Measurements from ENCODE around the gene OR2V1. TPM values are rescaled to one million over a fixed set of nuclear protein-coding genes. Genes with fewer than 3 reads are reported as not detected.
"Not testable (repeated sequence)": the region's sequence is repeated elsewhere in the genome, so short reads cannot be mapped to it uniquely, and the experiment has no call there.

OR2V1 gene
- total RNA-seq, 6 experiments from 2014 or later, result not detected

DNA sequence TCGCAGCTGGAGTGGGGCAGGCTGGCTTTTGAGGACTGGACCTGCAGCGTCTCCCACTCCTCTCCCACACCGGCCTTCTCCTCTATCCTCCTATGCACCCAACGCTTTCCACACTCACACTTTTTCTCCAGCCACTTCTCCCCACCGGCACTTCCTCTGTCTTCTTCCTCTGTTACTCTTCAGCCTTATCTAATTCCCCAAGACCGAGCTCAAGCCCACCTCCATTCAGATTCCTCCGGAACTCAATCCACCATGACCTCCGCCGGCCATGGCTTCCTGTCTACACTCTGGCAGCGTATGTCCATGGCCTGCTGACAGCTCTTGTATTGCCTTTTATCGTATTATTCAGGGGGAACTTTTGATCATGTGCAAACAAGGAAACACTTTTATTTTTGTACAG is 545 bp upstream of the OR2V1 start:
- no peak overlapping the region for H3K27ac ChIP-seq
- no peaks in the 10 kb centered on the region for H3K36me3 ChIP-seq
- H3K27me3 ChIP-seq, result no peaks in the 10 kb centered on the region
- WGBS (ENCODE audit: insufficient coverage, low coverage, low lambda C conversion rate, missing lambda C conversion rate), result 54% methylated on average over 8 of the region's 11 CpGs
- H3K4me3 ChIP-seq, result no peak overlapping the region
- H3K4me1 ChIP-seq, result peaks cover 0 to 14% (median 0%) of the 10 kb centered on the region in 4 donors
- no peaks in the 10 kb centered on the region for H3K9me3 ChIP-seq
- DNase-seq, result no peak
- peak in 1 of 4 donors; percentile 36 for ATAC-seq
- intact Hi-C loops (cut with DNase I), result no loop called here
- TF ChIP-seq, protein P1, sequence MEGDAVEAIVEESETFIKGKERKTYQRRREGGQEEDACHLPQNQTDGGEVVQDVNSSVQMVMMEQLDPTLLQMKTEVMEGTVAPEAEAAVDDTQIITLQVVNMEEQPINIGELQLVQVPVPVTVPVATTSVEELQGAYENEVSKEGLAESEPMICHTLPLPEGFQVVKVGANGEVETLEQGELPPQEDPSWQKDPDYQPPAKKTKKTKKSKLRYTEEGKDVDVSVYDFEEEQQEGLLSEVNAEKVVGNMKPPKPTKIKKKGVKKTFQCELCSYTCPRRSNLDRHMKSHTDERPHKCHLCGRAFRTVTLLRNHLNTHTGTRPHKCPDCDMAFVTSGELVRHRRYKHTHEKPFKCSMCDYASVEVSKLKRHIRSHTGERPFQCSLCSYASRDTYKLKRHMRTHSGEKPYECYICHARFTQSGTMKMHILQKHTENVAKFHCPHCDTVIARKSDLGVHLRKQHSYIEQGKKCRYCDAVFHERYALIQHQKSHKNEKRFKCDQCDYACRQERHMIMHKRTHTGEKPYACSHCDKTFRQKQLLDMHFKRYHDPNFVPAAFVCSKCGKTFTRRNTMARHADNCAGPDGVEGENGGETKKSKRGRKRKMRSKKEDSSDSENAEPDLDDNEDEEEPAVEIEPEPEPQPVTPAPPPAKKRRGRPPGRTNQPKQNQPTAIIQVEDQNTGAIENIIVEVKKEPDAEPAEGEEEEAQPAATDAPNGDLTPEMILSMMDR (IDR thresholded peaks at IDR 0.05), result no peak
- no peak for TF ChIP-seq POLR2A (IDR thresholded peaks at IDR 0.05)

DNA sequence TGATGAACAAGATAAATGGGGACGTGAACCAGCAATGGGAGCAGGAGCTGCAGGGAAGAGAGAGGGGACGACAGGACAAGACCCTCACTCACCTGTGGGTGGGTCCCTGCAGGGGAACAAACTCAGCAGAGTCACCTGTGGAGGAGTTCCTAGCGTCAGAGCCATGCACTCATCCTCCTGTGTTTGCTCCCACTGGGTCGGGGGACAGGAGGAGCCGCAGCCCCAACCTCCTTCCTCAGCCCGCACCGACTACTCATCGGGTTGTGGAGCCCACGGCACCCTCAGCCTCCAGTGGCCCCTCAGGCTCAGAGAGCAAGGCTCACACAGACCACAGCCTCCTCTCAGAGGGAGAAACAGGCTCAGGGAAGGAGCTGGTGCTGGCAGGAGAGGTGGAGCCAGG is 888 bp downstream of the OR2V1 start:
- H3K27me3 ChIP-seq; ATAC-seq; H3K4me3 ChIP-seq; H3K27ac ChIP-seq; H3K36me3 ChIP-seq; intact Hi-C loops (cut with DNase I); H3K9me3 ChIP-seq; DNase-seq: not testable (repeated sequence)
- peaks cover 0 to 14% (median 0%) of the 10 kb centered on the region in 4 donors for H3K4me1 ChIP-seq
- 19% methylated on average over 4 of the region's 9 CpGs for WGBS (ENCODE audit: insufficient coverage, low coverage, low lambda C conversion rate, missing lambda C conversion rate)

DNA sequence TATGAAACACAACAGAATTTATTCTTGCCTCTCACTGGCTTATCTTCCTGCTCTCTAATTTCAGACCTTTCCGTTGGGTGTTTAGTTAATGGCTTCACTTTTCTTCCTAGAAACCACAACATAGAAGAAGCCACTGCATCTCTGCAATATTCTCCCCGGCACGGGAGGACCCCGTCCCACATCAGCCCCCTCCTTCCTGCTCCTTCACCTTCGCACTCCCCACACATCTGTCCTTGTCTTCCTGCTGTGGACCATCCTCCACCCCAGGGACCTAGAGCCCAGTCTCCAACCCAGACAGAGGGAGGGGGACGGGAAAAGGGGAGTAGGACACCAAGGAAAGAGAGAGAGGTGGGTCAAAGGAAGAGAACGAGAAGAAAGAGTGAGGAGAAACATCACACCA is 1.4 kb downstream of the OR2V1 start:
- ATAC-seq (no peak), DNase-seq (no peak)
- Histone ChIP-seq H3K9me3 (no peaks in the 10 kb centered on the region), H3K4me1 (peaks cover 0 to 10% (median 0%) of the 10 kb centered on the region in 4 donors), H3K4me3 (no peak overlapping the region), H3K36me3 (no peaks in the 10 kb centered on the region), H3K27ac (no peak overlapping the region), H3K27me3 (no peaks in the 10 kb centered on the region)
- no peak for TF ChIP-seq POLR2A (IDR thresholded peaks at IDR 0.05)
- TF ChIP-seq, protein P1 (IDR thresholded peaks at IDR 0.05), result no peak
- intact Hi-C loops (cut with DNase I), result no loop called here
- WGBS (ENCODE audit: insufficient coverage, low coverage, low lambda C conversion rate, missing lambda C conversion rate), result 33% methylated on average over 7 of the region's 7 CpGs

DNA sequence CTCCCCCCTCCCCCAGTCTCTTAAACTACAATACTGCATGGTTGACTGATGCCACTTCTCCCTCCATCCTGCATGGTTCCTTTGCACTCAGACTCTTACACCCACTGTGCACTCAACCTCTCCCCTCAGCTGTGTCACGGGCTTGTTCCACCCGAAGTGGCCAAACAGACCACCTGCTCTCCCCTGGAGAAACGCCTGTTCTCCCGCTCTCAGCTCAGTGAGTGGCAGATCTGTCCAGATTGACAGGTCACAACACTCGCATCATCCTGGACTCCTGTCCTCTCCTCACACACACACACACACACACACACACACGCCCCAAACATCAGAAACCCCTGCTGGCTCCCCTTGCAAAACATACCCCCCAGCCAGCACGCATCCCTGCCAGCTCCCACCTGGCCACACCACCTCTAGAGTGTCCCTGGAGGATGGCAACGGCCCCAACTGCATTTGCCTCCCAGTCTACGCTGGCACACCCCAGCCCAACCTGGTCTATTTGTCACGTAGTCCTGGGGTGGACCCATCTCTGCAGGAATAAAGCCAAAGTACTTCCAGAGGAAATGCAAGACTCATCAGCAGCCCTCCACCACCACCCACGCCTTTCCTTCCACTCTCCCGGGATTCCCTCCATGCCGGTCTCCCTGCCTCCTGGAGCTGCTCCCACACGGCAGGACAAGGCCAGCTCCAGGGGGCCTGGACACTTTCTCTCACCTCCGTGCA is 2.9 kb downstream of the OR2V1 start:
- Histone ChIP-seq H3K27me3 (no peaks in the 10 kb centered on the region), H3K4me1 (no peaks in the 10 kb centered on the region), H3K4me3 (no peak overlapping the region), H3K9me3 (no peaks in the 10 kb centered on the region), H3K27ac (no peak overlapping the region), H3K36me3 (no peaks in the 10 kb centered on the region)
- peak in 1 of 4 donors; percentile 9 for ATAC-seq
- intact Hi-C loops (cut with DNase I), result no loop called here
- 52% methylated on average over 11 of the region's 15 CpGs for WGBS (ENCODE audit: insufficient coverage, low coverage, low lambda C conversion rate, missing lambda C conversion rate)
- TF ChIP-seq, protein P1 (IDR thresholded peaks at IDR 0.05), result no peak
- TF ChIP-seq POLR2A (IDR thresholded peaks at IDR 0.05), result no peak
- DNase-seq, result no peak

DNA sequence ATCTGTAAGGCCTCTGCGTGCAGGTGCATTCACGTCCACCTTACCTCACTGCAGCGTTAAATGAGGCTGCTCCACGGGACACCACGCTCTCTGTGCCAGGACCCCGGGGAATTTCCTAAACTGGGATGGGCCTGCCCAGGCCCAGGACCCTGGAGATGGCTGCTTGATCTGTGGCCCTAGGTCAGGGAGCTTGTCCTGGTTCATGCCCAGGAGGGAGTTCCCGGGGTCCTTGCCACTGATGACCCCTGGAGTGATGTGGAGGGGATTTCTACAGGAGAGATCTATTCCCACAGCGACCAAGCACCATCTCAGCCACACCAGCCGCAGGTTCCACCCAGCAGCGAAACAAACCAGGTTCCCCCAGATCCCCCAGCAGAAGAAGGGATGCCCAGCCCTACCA is 3.5 kb downstream of the OR2V1 start:
- ATAC-seq (no peak), DNase-seq (no peak)
- TF ChIP-seq POLR2A (IDR thresholded peaks at IDR 0.05), result no peak
- H3K4me3 ChIP-seq, result no peak overlapping the region
- H3K27me3 ChIP-seq, result no peaks in the 10 kb centered on the region
- no peaks in the 10 kb centered on the region for H3K4me1 ChIP-seq
- H3K9me3 ChIP-seq, result no peaks in the 10 kb centered on the region
- no peak overlapping the region for H3K27ac ChIP-seq
- intact Hi-C loops (cut with DNase I), result no loop called here
- 80% methylated on average over 2 of the region's 10 CpGs for WGBS (ENCODE audit: insufficient coverage, low coverage, low lambda C conversion rate, missing lambda C conversion rate)
- no peaks in the 10 kb centered on the region for H3K36me3 ChIP-seq
